Neural cell (in vitro differentiated cells): ENCODE results near the gene FOXO1.

Source experiments
- EP300 ChIP-seq: fragments of 450-650 bp; conservative IDR thresholded peaks from 2 replicates; pipeline ENCODE4 v1.6.1; 2014; ENCODE audit warnings: antibody characterized with exemption, mild to moderate bottlenecking, moderate library complexity; ENCODE audit not compliant: poor library complexity, severe bottlenecking
- POLR2AphosphoS5 ChIP-seq: IDR thresholded peaks from 2 replicates; pipeline ENCODE4 v1.6.1; 2012
- RAD21 ChIP-seq: fragments of 450-650 bp; conservative IDR thresholded peaks from 2 replicates; pipeline ENCODE4 v1.6.1; 2014; ENCODE audit warnings: antibody characterized with exemption, mild to moderate bottlenecking, moderate library complexity
- TF ChIP-seq, protein P1 (sequence below): fragments of 450-650 bp; IDR thresholded peaks from 2 replicates; pipeline ENCODE4 v1.5.1; 2014; ENCODE audit warnings: antibody characterized with exemption, mild to moderate bottlenecking, moderate library complexity; ENCODE audit not compliant: poor library complexity, severe bottlenecking

DNA sequence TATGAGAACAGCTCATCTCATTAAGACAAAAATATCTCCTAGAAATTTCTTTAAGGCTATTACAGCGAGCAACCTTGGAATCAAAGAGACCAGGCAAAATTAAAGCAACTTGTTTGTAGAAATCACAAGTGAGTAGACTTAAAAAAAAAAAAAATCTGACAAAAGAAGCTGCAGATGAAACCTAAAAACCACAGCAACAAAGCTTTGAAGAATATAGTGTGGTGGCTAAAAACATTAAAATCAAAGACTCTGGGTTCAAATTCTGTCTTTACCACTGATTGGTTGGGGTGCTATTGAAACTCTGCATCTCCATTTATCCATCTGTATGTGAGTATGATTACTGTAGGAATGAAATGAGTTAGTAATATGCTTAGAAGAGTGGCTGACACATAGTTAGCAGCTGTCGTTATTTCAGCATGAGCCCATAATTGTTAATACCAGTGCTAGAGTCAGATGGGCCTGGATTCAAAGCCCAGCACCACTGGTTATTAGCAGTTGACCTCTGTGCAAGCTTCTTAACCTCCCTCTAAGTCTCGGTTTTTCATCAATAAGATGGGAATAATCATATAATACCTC lies 157.6 kb downstream of the FOXO1 start:
- no peak for TF ChIP-seq POLR2AphosphoS5
- TF ChIP-seq, protein P1, sequence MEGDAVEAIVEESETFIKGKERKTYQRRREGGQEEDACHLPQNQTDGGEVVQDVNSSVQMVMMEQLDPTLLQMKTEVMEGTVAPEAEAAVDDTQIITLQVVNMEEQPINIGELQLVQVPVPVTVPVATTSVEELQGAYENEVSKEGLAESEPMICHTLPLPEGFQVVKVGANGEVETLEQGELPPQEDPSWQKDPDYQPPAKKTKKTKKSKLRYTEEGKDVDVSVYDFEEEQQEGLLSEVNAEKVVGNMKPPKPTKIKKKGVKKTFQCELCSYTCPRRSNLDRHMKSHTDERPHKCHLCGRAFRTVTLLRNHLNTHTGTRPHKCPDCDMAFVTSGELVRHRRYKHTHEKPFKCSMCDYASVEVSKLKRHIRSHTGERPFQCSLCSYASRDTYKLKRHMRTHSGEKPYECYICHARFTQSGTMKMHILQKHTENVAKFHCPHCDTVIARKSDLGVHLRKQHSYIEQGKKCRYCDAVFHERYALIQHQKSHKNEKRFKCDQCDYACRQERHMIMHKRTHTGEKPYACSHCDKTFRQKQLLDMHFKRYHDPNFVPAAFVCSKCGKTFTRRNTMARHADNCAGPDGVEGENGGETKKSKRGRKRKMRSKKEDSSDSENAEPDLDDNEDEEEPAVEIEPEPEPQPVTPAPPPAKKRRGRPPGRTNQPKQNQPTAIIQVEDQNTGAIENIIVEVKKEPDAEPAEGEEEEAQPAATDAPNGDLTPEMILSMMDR = no peak
- TF ChIP-seq RAD21 = no peak
- no peak for TF ChIP-seq EP300
